Activated CD4-positive, alpha-beta memory T cell treated with anti-CD3 and anti-CD28 coated beads, Interleukin-2, amount 10 ng/mL, durations not matched to agents 7 days and 5 days (primary cell): ENCODE data around the gene PXN. TPM values are rescaled to one million over a fixed set of nuclear protein-coding genes. Genes with fewer than 3 reads are reported as not detected.
A peak's percentile ranks its signal among the peaks of the same experiment; 100 is the strongest.
"Not testable (repeated sequence)": the region's sequence is repeated elsewhere in the genome, so short reads cannot be mapped to it uniquely, and the experiment has no call there.

ENCODE experiments used
- CTCF ChIA-PET: fragments of 350-600 bp; sonication (Branson Sonifier 250); formaldehyde crosslinking; loops from one replicate; lab custom pipeline; 2021; ENCODE audit warnings: antibody characterized with exemption, inconsistent platforms; lab: Charles Lee
- POLR2A ChIA-PET: fragments of 350-600 bp; sonication (Branson Sonifier 250); formaldehyde crosslinking; loops from one replicate; lab custom pipeline; 2021; ENCODE audit warnings: antibody characterized with exemption; lab: Charles Lee
- DNase-seq: peaks from one replicate; pipeline ENCODE4 v3.0.0-alpha.2; 2020
- H3K27ac Mint-ChIP-seq: one replicate; pipeline ENCODE4 v1.8.0; 2021; ENCODE audit warnings: mild to moderate bottlenecking, mixed read lengths
- H3K27me3 Mint-ChIP-seq: one replicate; pipeline ENCODE4 v1.8.0; 2021; ENCODE audit warnings: mixed read lengths
- H3K36me3 Mint-ChIP-seq: one replicate; pipeline ENCODE4 v1.8.0; 2021; ENCODE audit warnings: low read depth, mixed read lengths
- H3K4me1 Mint-ChIP-seq: one replicate; pipeline ENCODE4 v1.8.0; 2021; ENCODE audit warnings: mixed read lengths
- H3K4me3 Mint-ChIP-seq: one replicate; pipeline ENCODE4 v1.8.0; 2021; ENCODE audit warnings: mild to moderate bottlenecking, mixed read lengths
- H3K9me3 Mint-ChIP-seq: one replicate; pipeline ENCODE4 v1.8.0; 2021; ENCODE audit warnings: mixed read lengths
- total RNA-seq, 2 experiments: library from RNA; stranded (reverse); gene quantifications; one replicate each; pipeline ENCODE4 v1.2.3, GENCODE V29; 2021

The PXN gene
- total RNA-seq, 2 experiments from 2014 or later: 271 to 274 TPM

- CTCF ChIA-PET: interaction anchor here (1.7 kb wide), 1 partner anchor 16 kb away, joined by 7 read pairs; no protein-coding TSS in a partner anchor
- Mint-ChIP-seq H3K4me1 (no peaks in the 10 kb centered on the region), H3K27ac (peak overlapping the region; percentile 10), H3K9me3 (no peaks in the 10 kb centered on the region), H3K36me3 (peaks cover 58% of the 10 kb centered on the region), H3K4me3 (no peak overlapping the region), H3K27me3 (no peaks in the 10 kb centered on the region)
- POLR2A ChIA-PET: no interaction called here
- DNase-seq: no peak
Measured at GRCh38 chr12:120211904-120212283, 53.6 kb downstream of the PXN start.

- ChIA-PET CTCF (interaction anchor here (1.6 to 1.7 kb wide), 2 partner anchors 10 to 16 kb away, joined by 4 to 7 read pairs; partner anchors contain the start of gene RPLP0), POLR2A (interaction anchor here (0.9 to 2.6 kb wide), 5 partner anchors 9 to 80 kb away, joined by 3 to 13 read pairs (median 5); partner anchors contain the start of genes RNU4-2 and RPLP0)
- Mint-ChIP-seq H3K27me3 (no peaks in the 10 kb centered on the region), H3K4me1 (no peaks in the 10 kb centered on the region), H3K4me3 (no peak overlapping the region), H3K36me3 (peaks cover 60% of the 10 kb centered on the region), H3K9me3 (no peaks in the 10 kb centered on the region), H3K27ac (peak overlapping the region; percentile 58)
- DNase-seq: no peak
Measured at GRCh38 chr12:120211243-120211903, 54.2 kb downstream of the PXN start.

- Mint-ChIP-seq H3K4me3 (no peak overlapping the region), H3K36me3 (peaks cover 53% of the 10 kb centered on the region), H3K27me3 (no peaks in the 10 kb centered on the region), H3K9me3 (no peaks in the 10 kb centered on the region), H3K27ac (no peak overlapping the region), H3K4me1 (no peaks in the 10 kb centered on the region)
- ChIA-PET CTCF (interaction anchor here (1.6 kb wide), 1 partner anchor 9 kb away, joined by 4 read pairs; the partner anchor contains the start of gene RPLP0), POLR2A (interaction anchor here (0.8 to 2.6 kb wide), 4 partner anchors 9 to 81 kb away, joined by 4 to 13 read pairs (median 6); partner anchors contain the start of genes RNU4-2 and RPLP0)
- no peak for DNase-seq
Measured at GRCh38 chr12:120209851-120210250, 55.7 kb downstream of the PXN start.

- H3K4me1 Mint-ChIP-seq: peaks cover 8% of the 10 kb centered on the region
- no peaks in the 10 kb centered on the region for H3K9me3 Mint-ChIP-seq
- no peak for DNase-seq
- ChIA-PET POLR2A (interaction anchor here (0.8 to 14.8 kb wide), 4 partner anchors 9 to 85 kb away, joined by 3 to 349 read pairs (median 8); partner anchors contain the start of genes RNU4-1 and RNU4-2), CTCF (interaction anchor here (2.3 kb wide), 1 partner anchor 59 kb away, joined by 6 read pairs; the partner anchor contains the start of gene PXN)
- no peak overlapping the region for H3K27ac Mint-ChIP-seq
- H3K27me3 Mint-ChIP-seq: no peaks in the 10 kb centered on the region
- H3K4me3 Mint-ChIP-seq: no peak overlapping the region
- peaks cover 32% of the 10 kb centered on the region for H3K36me3 Mint-ChIP-seq
Measured at GRCh38 chr12:120207227-120207626, 58.3 kb downstream of the PXN start.

- DNase-seq, H3K9me3 Mint-ChIP-seq, H3K27ac Mint-ChIP-seq, H3K4me3 Mint-ChIP-seq, H3K27me3 Mint-ChIP-seq: not testable (repeated sequence)
- Mint-ChIP-seq H3K4me1 (peaks cover 11% of the 10 kb centered on the region), H3K36me3 (peaks cover 27% of the 10 kb centered on the region)
- CTCF ChIA-PET: interaction anchor here (2.3 kb wide), 1 partner anchor 59 kb away, joined by 6 read pairs; the partner anchor contains the start of gene PXN
- POLR2A ChIA-PET: interaction anchor here (0.8 to 14.8 kb wide), 4 partner anchors 10 to 85 kb away, joined by 3 to 349 read pairs (median 8); partner anchors contain the start of genes RNU4-1 and RNU4-2
Measured at GRCh38 chr12:120206781-120207180, 58.7 kb downstream of the PXN start.

GRCh38 chr12:120206228-120206627, 59.3 kb downstream of the PXN start:
- Mint-ChIP-seq H3K4me1 (peaks cover 11% of the 10 kb centered on the region), H3K27me3 (no peaks in the 10 kb centered on the region), H3K9me3 (no peaks in the 10 kb centered on the region), H3K4me3 (no peak overlapping the region), H3K27ac (no peak overlapping the region), H3K36me3 (peaks cover 22% of the 10 kb centered on the region)
- CTCF ChIA-PET: interaction anchor here (1.0 to 2.3 kb wide), 2 partner anchors 22 to 60 kb away, joined by 3 to 6 read pairs; partner anchors contain the start of gene PXN
- no peak for DNase-seq
- POLR2A ChIA-PET: interaction anchor here (2.8 to 14.8 kb wide), 2 partner anchors 10 to 86 kb away, joined by 13 to 349 read pairs; partner anchors contain the start of genes RNU4-1 and RNU4-2

- Mint-ChIP-seq H3K27ac (no peak overlapping the region), H3K9me3 (no peaks in the 10 kb centered on the region), H3K36me3 (peaks cover 28% of the 10 kb centered on the region), H3K27me3 (no peaks in the 10 kb centered on the region), H3K4me3 (no peak overlapping the region), H3K4me1 (peaks cover 20% of the 10 kb centered on the region)
- no peak for DNase-seq
- ChIA-PET CTCF (interaction anchor here (0.7 to 7.0 kb wide), 4 partner anchors 25 to 235 kb away, joined by 5 to 103 read pairs (median 50); partner anchors contain the start of gene PXN), POLR2A (interaction anchor here (5.4 to 14.8 kb wide), 5 partner anchors 13 to 88 kb away, joined by 90 to 349 read pairs (median 168); partner anchors contain the start of genes GCN1, PXN, RAB35 and RNU4-1)
Measured at GRCh38 chr12:120204171-120204570, 61.4 kb downstream of the PXN start.

GRCh38 chr12:120200364-120200800, 65.1 kb downstream of the PXN start:
- POLR2A ChIA-PET: interaction anchor here (1.0 to 14.8 kb wide), 30 partner anchors 10 to 932 kb away, joined by 3 to 349 read pairs (median 12); partner anchors contain the start of genes BICDL1, GCN1, MLEC and P2RX7
- DNase-seq: no peak
- Mint-ChIP-seq H3K27me3 (no peaks in the 10 kb centered on the region), H3K4me1 (peaks cover 52% of the 10 kb centered on the region), H3K4me3 (peak overlapping the region; percentile 97), H3K36me3 (peaks cover 52% of the 10 kb centered on the region), H3K27ac (peak overlapping the region; percentile 100), H3K9me3 (no peaks in the 10 kb centered on the region)
- CTCF ChIA-PET: interaction anchor here (1.0 to 7.0 kb wide), 22 partner anchors 9 to 381 kb away, joined by 3 to 103 read pairs (median 6); partner anchors contain the start of genes POP5, PXN, RAB35 and RNU4-1

- Mint-ChIP-seq H3K36me3 (peaks cover 57% of the 10 kb centered on the region), H3K27me3 (no peaks in the 10 kb centered on the region), H3K4me3 (peak overlapping the region; percentile 97), H3K9me3 (no peaks in the 10 kb centered on the region), H3K27ac (peak overlapping the region; percentile 100), H3K4me1 (peaks cover 57% of the 10 kb centered on the region)
- CTCF ChIA-PET: interaction anchor here (0.9 to 7.0 kb wide), 6 partner anchors 53 to 113 kb away, joined by 3 to 103 read pairs (median 12); partner anchors contain the start of genes PXN, RNU4-1 and RNU4-2
- DNase-seq: peak; percentile 59
- POLR2A ChIA-PET: interaction anchor here (0.8 to 14.8 kb wide), 18 partner anchors 9 to 210 kb away, joined by 3 to 349 read pairs (median 16); partner anchors contain the start of genes BICDL1, GCN1, PXN and RAB35
Measured at GRCh38 chr12:120199595-120200306, 65.8 kb downstream of the PXN start.

- H3K9me3 Mint-ChIP-seq: no peaks in the 10 kb centered on the region
- peak overlapping the region; percentile 97 for H3K4me3 Mint-ChIP-seq
- H3K27me3 Mint-ChIP-seq: no peaks in the 10 kb centered on the region
- H3K4me1 Mint-ChIP-seq: peaks cover 58% of the 10 kb centered on the region
- ChIA-PET CTCF (interaction anchor here (0.9 to 7.0 kb wide), 3 partner anchors 62 to 93 kb away, joined by 3 to 103 read pairs (median 46); partner anchors contain the start of genes PXN, RNU4-1 and RNU4-2), POLR2A (interaction anchor here (0.9 to 14.8 kb wide), 9 partner anchors 8 to 192 kb away, joined by 3 to 349 read pairs (median 90); partner anchors contain the start of genes GCN1, PXN, RAB35 and RNU4-1)
- H3K36me3 Mint-ChIP-seq: peaks cover 57% of the 10 kb centered on the region
- no peak for DNase-seq
- H3K27ac Mint-ChIP-seq: peak overlapping the region; percentile 100
Measured at GRCh38 chr12:120199025-120199424, 66.5 kb downstream of the PXN start.

- POLR2A ChIA-PET: interaction anchor here (0.7 to 14.8 kb wide), 10 partner anchors 9 to 332 kb away, joined by 3 to 349 read pairs (median 8); partner anchors contain the start of genes PXN, RAB35, RNU4-1 and RNU4-2
- no peaks in the 10 kb centered on the region for H3K9me3 Mint-ChIP-seq
- H3K4me1 Mint-ChIP-seq: peaks cover 59% of the 10 kb centered on the region
- H3K27me3 Mint-ChIP-seq: no peaks in the 10 kb centered on the region
- DNase-seq: no peak
- CTCF ChIA-PET: interaction anchor here (0.6 to 7.0 kb wide), 5 partner anchors 31 to 1181 kb away, joined by 3 to 103 read pairs (median 5); partner anchors contain the start of gene PXN
- peaks cover 57% of the 10 kb centered on the region for H3K36me3 Mint-ChIP-seq
- H3K27ac Mint-ChIP-seq: peak overlapping the region; percentile 74
- no peak overlapping the region for H3K4me3 Mint-ChIP-seq
Measured at GRCh38 chr12:120197542-120197887, 68.0 kb downstream of the PXN start.
